ENCODE measurements around the gene C1QTNF8.

C1QTNF8 gene

DNA sequence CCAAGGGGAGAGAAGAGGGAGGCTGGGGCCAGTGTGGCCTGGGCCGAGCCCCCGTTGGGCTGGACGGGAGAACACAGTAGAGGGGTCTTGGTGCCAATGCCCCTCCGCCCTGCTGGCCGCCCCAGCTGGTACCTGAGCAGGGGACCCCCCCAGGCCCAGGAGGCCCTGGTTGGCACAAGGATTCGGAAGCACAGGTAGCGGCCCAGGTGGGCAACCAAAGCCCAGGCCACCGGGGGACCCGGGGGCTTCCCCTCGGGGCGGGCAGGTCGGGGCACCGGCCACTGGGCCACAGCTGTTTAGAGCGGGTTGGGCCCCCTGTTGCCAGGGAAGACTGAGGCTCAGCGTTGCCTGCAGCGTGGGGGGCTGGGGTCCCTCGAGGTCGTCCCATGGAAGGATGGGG, 28.2 kb upstream of the C1QTNF8 start:
- H3K4me3 ChIP-seq (ENCODE audit: control insufficient read depth, low read depth, low read length) = no peak overlapping the region
- no peak for TF ChIP-seq CTCF (conservative IDR thresholded peaks at IDR 0.05; ENCODE audit: control insufficient read depth, insufficient read depth, low read depth, low read length)
- DNase-seq (ENCODE audit: low read depth) = no peak

DNA sequence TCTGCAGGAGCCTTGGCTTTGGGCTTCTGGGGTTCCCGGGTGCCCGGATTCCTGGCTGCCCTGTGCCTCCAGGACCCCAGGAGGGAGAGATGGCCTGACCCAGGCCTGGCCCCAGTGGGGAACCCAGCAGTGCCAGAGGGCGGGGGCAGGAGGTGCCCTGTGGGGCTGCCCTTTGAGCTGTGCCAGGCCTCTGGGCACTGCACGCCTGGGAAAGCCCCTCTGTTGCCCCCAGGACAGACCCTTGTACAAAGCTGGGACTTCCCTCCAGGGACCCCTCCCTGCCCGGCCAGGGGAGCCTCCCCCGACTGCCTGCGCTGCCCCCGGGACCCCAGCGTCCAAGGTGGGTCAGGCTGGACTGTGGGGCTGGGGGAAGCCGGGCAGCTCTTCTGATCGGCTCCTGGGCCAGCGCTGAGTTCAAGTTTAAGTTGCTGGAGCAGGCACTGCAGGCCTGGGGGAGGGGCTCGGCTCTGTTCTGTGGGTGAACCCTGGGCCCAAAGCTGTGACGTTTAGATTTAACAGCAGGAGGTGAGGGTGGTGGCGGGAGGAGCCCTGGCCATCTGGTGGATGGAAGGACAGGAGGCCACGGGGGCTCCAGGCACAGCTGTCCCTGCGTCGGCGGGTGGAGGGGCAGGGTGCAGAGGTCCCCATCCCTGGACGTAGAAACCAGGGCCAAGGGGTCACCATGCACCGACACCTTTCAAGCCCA, 27.6 kb upstream of the C1QTNF8 start:
- H3K4me3 ChIP-seq (ENCODE audit: control insufficient read depth, low read depth, low read length) = no peak overlapping the region
- TF ChIP-seq CTCF (conservative IDR thresholded peaks at IDR 0.05; ENCODE audit: control insufficient read depth, insufficient read depth, low read depth, low read length) = no peak
- DNase-seq (ENCODE audit: low read depth) = no peak

DNA sequence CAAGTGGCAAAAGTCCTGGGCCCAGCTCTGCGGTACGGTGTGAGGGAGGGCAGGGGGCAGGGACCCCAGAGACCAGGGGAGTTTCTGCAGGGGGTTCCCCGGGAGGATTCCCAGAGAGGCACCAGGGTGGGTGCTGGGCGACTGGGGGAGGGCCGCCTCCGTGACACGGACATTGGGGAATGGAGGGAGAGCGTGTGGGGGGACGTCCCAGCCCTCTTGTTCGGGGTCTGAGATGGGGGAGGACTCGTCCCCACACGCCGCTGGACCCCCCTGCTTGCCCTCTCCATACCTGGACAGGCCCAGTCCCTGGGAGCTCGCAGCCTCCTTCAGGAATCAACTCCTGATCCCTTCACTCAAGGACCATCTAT, 26.3 kb upstream of the C1QTNF8 start:
- no peak for DNase-seq (ENCODE audit: low read depth)
- H3K4me3 ChIP-seq (ENCODE audit: control insufficient read depth, low read depth, low read length) = no peak overlapping the region
- no peak for TF ChIP-seq CTCF (conservative IDR thresholded peaks at IDR 0.05; ENCODE audit: control insufficient read depth, insufficient read depth, low read depth, low read length)

GRCh38 chr16:1121601-1122397, 25.8 kb upstream of the C1QTNF8 start:
- H3K4me3 ChIP-seq (ENCODE audit: control insufficient read depth, low read depth, low read length) = no peak overlapping the region
- TF ChIP-seq CTCF (conservative IDR thresholded peaks at IDR 0.05; ENCODE audit: control insufficient read depth, insufficient read depth, low read depth, low read length) = no peak
- DNase-seq (ENCODE audit: low read depth) = no peak

DNA sequence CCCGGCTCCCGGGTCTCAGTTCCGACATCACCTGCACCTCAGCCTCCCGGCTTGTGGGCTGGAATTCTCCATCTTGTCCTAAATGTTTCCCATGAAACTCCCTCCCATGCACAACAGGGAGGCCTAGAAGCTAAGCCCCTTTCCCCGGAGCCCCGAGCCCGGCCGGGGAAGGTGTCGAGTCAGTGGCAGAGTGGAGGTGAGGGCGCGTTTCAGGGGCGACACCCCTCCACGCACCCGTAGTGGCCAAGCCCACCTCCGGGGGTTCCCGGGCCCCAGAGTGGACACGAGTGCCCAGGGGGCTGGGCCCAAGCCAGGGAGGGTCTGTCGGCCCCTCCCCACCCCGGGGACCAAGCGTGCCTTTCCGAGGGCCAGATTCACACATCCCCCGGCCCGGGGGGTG, 25.0 kb upstream of the C1QTNF8 start:
- no peak overlapping the region for H3K4me3 ChIP-seq (ENCODE audit: control insufficient read depth, low read depth, low read length)
- TF ChIP-seq CTCF (conservative IDR thresholded peaks at IDR 0.05; ENCODE audit: control insufficient read depth, insufficient read depth, low read depth, low read length) = no peak
- no peak for DNase-seq (ENCODE audit: low read depth)

DNA sequence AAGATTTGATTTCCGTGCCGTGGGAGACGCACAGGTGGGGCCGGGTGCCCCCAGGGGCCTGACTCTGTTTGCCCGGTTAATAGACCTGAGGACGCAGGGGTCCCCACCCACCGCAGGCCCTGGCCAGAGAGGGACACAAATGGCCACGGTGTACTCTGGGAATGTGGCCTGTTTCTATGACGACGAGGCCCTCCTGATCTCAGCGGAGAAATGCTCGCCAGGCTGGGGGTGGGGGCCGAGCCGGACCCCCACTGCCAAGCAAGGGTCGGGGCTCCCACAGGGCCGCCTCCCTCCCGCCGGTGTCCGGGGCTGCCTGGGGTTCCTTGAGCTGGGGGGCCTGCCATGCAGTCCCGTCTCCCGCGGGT, 24.5 kb upstream of the C1QTNF8 start:
- no peak for DNase-seq (ENCODE audit: low read depth)
- no peak overlapping the region for H3K4me3 ChIP-seq (ENCODE audit: control insufficient read depth, low read depth, low read length)
- TF ChIP-seq CTCF (conservative IDR thresholded peaks at IDR 0.05; ENCODE audit: control insufficient read depth, insufficient read depth, low read depth, low read length) = no peak

Measured in fibroblast of mammary gland (primary cell).